NK-92 (cell line): ENCODE measurements around the gene OTUD3.

Experiments
- DNase-seq: peaks from one replicate; lab custom pipeline; 2025; ENCODE audit not compliant: unreplicated experiment; lab: John Stamatoyannopoulos, UW

The OTUD3 gene

GRCh38 chr1:19946971-19947370, 64.8 kb downstream of the OTUD3 start:
- DNase-seq, result no peak

GRCh38 chr1:19949016-19949415, 66.8 kb downstream of the OTUD3 start:
- no peak for DNase-seq

GRCh38 chr1:19954059-19954458, 71.9 kb downstream of the OTUD3 start:
- no peak for DNase-seq

DNA sequence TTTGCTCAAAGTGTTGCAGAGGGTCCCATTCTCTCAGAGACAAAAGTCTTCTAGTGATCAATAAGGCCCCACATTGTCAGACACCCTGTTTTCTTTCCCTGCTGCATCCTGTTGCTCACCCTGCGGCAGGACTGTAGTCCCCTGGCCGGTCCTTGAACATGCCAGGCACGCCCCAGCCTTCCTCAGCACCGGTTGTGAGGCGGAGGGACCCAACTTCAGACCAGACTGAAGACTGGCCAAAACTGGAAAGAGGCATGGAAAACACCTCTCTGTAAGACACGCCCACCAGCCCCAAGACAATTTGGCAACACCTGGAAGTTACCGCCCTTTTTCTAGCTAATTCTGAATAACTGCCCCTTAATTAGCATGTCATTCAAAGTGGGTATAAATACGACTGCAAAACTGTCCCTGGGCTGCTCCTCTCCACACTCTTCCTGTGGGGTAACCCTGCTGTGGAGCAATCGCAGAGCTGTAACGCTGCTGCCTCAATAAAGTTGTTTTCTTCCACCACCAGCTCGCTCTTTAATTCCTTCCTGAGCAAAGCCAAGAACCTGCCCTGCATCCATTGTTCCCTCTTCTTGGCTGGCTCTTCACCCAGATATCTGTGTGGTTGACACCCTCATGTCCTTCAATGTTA, 73.5 kb downstream of the OTUD3 start:
- no peak for DNase-seq

DNA sequence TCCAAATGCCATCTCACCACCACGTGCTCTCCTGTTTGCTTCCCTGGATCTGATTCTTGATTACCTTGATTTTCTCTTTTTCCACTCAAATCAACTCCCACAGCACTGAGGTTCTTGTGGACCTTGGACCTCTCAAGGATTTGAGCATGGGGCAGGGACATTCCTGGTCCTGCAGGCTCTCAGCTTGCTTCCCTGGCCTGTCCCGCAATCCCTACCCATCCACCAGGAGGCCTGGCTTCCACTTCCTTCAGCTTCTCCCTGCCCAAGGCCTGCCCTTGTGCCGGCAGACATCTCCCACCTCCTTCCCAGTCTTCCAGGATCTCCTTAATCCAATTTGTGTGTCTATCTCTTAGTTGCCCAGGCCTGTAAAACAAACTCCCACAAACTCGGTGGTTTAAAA, 75.6 kb downstream of the OTUD3 start:
- DNase-seq, result no peak

DNA sequence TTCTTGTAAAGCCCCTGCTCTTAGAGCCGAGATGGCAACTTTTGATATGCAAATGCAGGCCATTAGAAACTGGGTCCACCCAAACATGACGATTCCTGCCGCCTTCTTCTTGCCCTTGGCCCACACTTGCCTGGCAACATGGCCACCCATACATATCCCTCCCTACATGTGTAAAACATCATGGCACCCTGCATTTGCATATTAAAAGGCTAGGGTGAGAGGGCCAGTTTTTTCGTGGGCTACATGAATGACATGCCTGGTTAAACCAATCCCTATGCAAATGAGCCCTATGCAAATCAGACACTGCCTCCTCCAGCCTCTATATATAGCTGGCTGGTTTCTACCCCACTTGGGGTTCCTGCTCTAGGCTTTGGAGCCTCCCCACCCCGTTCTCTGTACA, 78.4 kb downstream of the OTUD3 start:
- no peak for DNase-seq
